DND-41 (cell line): Measurements from ENCODE around the gene GSTM1.

Source experiments
- EZH2 ChIP-seq: IDR thresholded peaks from 3 replicates; pipeline ENCODE4 v1.6.1; 2012; ENCODE audit warnings: borderline replicate concordance, low read depth, mild to moderate bottlenecking, moderate library complexity, low read length, inconsistent platforms; ENCODE audit not compliant: severe bottlenecking
- TF ChIP-seq, protein P1 (sequence below): IDR thresholded peaks from 2 replicates; pipeline ENCODE4 v1.5.1; 2012; ENCODE audit warnings: borderline replicate concordance, low read length, moderate library complexity, mild to moderate bottlenecking; ENCODE audit not compliant: poor library complexity, severe bottlenecking; ENCODE audit errors: extremely low read depth

GRCh38 chr1:109649491-109649914 is 38.1 kb upstream of the GSTM1 start:
- no peak for TF ChIP-seq EZH2
- TF ChIP-seq, protein P1, sequence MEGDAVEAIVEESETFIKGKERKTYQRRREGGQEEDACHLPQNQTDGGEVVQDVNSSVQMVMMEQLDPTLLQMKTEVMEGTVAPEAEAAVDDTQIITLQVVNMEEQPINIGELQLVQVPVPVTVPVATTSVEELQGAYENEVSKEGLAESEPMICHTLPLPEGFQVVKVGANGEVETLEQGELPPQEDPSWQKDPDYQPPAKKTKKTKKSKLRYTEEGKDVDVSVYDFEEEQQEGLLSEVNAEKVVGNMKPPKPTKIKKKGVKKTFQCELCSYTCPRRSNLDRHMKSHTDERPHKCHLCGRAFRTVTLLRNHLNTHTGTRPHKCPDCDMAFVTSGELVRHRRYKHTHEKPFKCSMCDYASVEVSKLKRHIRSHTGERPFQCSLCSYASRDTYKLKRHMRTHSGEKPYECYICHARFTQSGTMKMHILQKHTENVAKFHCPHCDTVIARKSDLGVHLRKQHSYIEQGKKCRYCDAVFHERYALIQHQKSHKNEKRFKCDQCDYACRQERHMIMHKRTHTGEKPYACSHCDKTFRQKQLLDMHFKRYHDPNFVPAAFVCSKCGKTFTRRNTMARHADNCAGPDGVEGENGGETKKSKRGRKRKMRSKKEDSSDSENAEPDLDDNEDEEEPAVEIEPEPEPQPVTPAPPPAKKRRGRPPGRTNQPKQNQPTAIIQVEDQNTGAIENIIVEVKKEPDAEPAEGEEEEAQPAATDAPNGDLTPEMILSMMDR, result no peak
